HFF-Myc (cell line): Measurements from ENCODE around the gene LRIG1.

Source experiments
- DNase-seq: peaks from one replicate; pipeline ENCODE4 v3.0.0-alpha.2; 2011; ENCODE audit warnings: low read depth; ENCODE audit errors: extremely low read depth
- H3K4me3 ChIP-seq: replicated peaks from 2 replicates; pipeline ENCODE4 v1.5.1; 2011; ENCODE audit warnings: low read depth, mild to moderate bottlenecking, control low read depth, low read length
- TF ChIP-seq, protein P1 (sequence below): IDR thresholded peaks from 2 replicates; pipeline ENCODE4 v1.5.1; 2012; ENCODE audit warnings: mild to moderate bottlenecking, low read depth, low read length, control low read depth; ENCODE audit errors: missing control alignments

The LRIG1 gene

DNA sequence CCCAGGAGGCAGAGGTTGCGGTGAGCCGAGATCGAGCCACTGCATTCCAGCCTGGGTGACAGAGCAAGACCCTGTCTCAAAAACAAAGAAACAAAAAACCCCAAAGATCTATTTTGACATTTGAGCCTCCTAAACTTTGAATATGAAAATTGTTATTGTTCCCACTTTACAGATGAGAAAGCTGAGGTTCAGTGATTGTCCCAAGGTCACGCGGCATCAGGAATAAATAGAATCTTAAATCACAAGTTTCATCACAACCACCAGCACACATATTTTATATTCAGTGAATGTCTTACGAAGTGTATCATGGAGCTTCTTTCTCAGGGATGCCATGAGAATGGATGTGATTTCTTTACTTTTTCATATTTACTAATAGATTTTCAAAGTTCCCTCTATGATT lies 5.3 kb upstream of the LRIG1 start:
- TF ChIP-seq, protein P1, sequence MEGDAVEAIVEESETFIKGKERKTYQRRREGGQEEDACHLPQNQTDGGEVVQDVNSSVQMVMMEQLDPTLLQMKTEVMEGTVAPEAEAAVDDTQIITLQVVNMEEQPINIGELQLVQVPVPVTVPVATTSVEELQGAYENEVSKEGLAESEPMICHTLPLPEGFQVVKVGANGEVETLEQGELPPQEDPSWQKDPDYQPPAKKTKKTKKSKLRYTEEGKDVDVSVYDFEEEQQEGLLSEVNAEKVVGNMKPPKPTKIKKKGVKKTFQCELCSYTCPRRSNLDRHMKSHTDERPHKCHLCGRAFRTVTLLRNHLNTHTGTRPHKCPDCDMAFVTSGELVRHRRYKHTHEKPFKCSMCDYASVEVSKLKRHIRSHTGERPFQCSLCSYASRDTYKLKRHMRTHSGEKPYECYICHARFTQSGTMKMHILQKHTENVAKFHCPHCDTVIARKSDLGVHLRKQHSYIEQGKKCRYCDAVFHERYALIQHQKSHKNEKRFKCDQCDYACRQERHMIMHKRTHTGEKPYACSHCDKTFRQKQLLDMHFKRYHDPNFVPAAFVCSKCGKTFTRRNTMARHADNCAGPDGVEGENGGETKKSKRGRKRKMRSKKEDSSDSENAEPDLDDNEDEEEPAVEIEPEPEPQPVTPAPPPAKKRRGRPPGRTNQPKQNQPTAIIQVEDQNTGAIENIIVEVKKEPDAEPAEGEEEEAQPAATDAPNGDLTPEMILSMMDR, result no peak
- DNase-seq, result no peak
- H3K4me3 ChIP-seq, result no peak overlapping the region

DNA sequence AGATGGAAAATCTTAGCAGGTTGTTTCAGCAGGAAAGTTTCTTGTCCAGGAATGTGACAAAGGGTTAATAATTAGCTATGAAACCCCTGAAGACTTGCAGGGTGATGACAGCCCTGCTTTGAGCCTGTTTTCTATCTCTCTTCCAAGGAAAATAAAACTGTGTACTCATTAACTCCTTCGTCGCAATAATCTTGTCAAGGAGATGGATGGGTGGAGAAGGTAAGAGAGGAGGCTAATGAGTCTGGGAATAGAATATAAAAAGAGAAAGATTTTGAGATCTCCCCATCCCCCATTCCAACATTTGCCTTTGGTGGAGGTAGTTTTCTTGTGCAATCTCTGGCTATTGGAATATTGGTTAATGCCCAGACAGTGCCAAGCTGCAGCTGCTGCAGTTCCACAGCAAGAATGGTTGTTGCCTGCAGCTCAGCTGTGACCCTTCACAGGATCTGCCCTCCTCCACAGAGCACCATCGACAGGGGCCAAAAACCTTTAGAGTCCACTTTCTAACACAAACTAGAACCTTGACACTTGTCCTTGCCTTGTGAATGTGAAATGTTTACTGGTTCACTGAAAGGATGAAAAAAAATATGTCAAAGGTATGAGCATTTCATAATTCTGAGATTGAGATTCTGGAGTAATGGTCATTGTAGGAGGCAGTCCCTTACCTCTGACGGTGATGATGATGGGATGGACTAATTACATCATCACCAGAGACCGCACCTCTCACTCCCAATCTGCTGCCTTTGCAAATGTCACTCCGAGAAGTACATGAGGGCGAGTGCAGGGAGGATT lies 4.2 kb upstream of the LRIG1 start:
- no peak overlapping the region for H3K4me3 ChIP-seq
- no peak for DNase-seq
- TF ChIP-seq, protein P1, result no peak

DNA sequence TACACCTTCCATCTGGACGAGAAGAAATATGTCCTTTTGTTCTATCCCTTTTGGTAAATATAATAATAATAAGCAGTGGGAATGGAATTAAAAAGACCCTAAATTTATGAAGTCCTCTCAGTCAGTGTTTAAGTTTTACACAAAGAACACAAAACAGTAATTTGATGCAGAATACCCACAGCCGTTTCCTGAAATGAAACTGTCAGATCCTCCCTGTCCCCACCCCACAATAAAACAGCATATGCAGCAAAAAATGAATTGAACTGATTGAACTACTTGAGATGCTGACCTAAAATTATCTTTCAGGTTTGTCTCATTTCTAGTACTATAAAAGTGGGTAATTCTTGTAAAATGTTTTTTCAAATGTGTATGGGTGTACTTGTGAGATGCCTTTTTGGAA lies 2.2 kb upstream of the LRIG1 start:
- no peak overlapping the region for H3K4me3 ChIP-seq
- TF ChIP-seq, protein P1, result no peak
- no peak for DNase-seq

DNA sequence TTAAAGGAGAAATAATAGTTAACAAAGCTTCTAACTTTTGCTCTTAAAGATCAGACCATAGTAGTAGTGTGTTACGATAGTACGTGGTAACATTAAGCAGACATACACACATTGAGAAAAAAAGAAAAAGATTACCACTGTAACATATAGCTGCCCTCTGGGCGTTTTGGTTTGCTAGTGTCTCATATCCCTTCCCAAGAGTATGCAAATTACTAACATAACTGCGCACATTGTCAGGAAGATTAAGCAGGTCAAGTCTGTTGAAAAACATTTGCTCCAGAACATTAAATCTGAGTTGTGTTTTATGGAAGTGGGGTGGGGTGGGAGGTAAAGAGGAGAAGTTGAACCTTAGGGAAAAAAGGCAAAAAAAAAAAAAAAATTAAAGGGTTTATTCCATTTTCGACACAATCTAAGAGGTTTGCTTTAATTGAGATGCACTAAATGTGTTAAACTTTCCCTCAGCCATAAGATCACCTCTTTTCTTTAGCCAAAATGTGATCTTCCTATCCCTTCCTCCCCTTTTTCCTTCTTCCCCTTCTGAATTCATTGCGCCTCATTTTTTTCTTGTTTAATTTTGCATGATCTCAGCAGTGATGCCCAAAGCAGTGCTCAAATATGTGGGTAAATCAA lies 1.5 kb upstream of the LRIG1 start:
- DNase-seq, result no peak
- H3K4me3 ChIP-seq, result no peak overlapping the region

DNA sequence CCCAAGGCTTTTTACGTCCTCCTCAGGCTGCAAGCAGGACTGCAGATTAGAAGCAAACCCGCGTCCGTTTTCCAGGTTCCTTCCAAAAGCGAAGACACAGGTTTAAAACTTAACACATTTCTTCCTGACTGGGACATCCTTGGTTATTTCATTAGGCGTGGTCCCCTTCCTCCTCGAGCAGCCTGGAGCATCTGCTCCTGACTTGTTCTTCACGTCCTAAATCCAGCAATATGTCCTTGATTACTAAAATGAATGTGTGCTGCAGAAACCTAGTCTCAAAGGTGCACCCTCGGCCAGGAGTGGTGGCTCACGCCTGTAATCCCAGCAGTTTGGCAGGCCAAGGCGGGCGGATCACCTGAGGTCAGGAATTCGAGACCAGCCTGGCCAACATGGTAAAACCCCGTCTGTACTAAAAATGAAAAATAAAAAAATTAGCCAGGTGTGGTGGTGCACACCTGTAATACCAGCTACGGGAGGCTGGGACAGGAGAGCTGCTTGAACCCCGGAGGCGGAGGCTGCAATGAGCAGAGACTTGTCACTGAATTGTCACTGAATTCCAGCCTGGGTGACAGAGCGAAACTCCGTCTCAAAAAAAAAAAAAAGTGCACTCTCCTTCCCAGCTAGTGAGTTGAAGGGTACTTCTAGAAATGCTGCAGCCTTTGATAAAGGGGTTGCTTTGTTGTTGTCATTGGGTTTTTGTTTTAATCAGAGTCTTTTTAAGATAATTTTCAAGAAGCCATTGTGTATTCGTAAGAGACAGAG lies 842 bp upstream of the LRIG1 start:
- no peak for DNase-seq
- peak overlapping the region; percentile 41 for H3K4me3 ChIP-seq
- TF ChIP-seq, protein P1, result no peak

More for the DNA sequence above, 1.5 kb upstream of the LRIG1 start:
- TF ChIP-seq, protein P1, result no peak

DNA sequence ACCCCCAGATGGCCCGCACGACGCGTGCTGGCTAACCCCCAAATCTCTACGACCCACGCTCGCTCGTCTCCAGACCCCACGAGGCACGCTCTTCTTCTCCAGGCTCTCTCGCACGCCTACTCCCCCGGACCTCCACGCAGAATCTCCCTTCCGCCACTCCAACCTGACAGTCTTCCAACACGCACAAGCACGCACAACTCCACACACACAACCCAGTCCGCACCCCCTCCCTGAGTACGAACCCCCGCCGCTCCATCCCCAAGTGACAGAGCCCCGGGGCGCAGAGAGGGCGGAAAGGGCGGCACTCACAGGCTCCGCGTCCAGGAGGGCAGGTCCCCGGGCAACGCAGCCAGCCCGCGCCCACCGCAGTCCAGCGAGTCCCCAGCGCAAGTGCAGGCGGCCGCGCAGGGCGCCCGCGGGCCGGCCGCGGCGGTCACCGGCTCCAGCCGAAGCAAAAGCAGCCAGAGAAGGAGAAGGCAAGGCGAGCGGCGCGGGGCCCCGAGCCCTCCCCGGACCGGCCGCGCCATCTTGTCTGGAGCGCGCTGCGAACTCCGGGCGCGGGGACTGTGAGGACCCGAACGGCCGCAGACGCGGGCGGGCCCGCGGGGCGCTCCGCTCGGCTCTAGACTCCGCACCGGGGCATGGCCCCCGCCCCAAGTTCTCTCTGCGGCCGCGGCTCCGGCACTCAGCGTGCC lies 794 bp downstream of the LRIG1 start:
- no peak for DNase-seq
- peak overlapping the region; percentile 78 for H3K4me3 ChIP-seq

More for the DNA sequence above, 794 bp downstream of the LRIG1 start:
- TF ChIP-seq, protein P1, result no peak
